Measurements from ENCODE around the gene ITFG1. TPM values are rescaled to one million over a fixed set of nuclear protein-coding genes. Genes with fewer than 3 reads are reported as not detected.

ITFG1 gene
- total RNA-seq, 4 donors from 2014 or later = 36.3 to 67.6 (median 56.1) TPM

GRCh38 chr16:47323241-47323640, 137.6 kb downstream of the ITFG1 start:
- no peak overlapping the region for H3K27ac ChIP-seq
- no peak for DNase-seq
- H3K27me3 ChIP-seq = no peaks in the 10 kb centered on the region
- no peaks in the 10 kb centered on the region for H3K9me3 ChIP-seq
- H3K4me3 ChIP-seq = no peak overlapping the region
- TF ChIP-seq CTCF (IDR thresholded peaks at IDR 0.05) = no peak
- no peak for TF ChIP-seq POLR2A (IDR thresholded peaks at IDR 0.05)
- no peaks in the 10 kb centered on the region for H3K36me3 ChIP-seq
- H3K4me1 ChIP-seq = no peaks in the 10 kb centered on the region

GRCh38 chr16:47320546-47321310, 140.1 kb downstream of the ITFG1 start:
- H3K4me1 ChIP-seq = no peaks in the 10 kb centered on the region

GRCh38 chr16:47317465-47318240, 143.2 kb downstream of the ITFG1 start:
- no peak overlapping the region for H3K4me3 ChIP-seq
- no peak for DNase-seq
- no peaks in the 10 kb centered on the region for H3K9me3 ChIP-seq
- H3K27ac ChIP-seq = no peak overlapping the region
- no peaks in the 10 kb centered on the region for H3K27me3 ChIP-seq
- no peaks in the 10 kb centered on the region for H3K36me3 ChIP-seq
- no peaks in the 10 kb centered on the region for H3K4me1 ChIP-seq
- TF ChIP-seq CTCF (IDR thresholded peaks at IDR 0.05) (no peak), POLR2A (IDR thresholded peaks at IDR 0.05) (no peak)

More at GRCh38 chr16:47320546-47321310, 140.1 kb downstream of the ITFG1 start:
- Histone ChIP-seq H3K36me3 (no peaks in the 10 kb centered on the region), H3K9me3 (no peaks in the 10 kb centered on the region), H3K27ac (no peak overlapping the region), H3K4me3 (no peak overlapping the region), H3K27me3 (no peaks in the 10 kb centered on the region)
- no peak for DNase-seq
- TF ChIP-seq CTCF (IDR thresholded peaks at IDR 0.05) (no peak), POLR2A (IDR thresholded peaks at IDR 0.05) (no peak)

GRCh38 chr16:47316442-47317015, 144.3 kb downstream of the ITFG1 start:
- no peaks in the 10 kb centered on the region for H3K27me3 ChIP-seq

More at GRCh38 chr16:47316442-47317015, 144.3 kb downstream of the ITFG1 start:
- no peak for DNase-seq
- TF ChIP-seq POLR2A (IDR thresholded peaks at IDR 0.05) = no peak
- no peak for TF ChIP-seq CTCF (IDR thresholded peaks at IDR 0.05)
- H3K36me3 ChIP-seq = no peaks in the 10 kb centered on the region
- no peaks in the 10 kb centered on the region for H3K4me1 ChIP-seq
- H3K9me3 ChIP-seq = no peaks in the 10 kb centered on the region
- no peak overlapping the region for H3K27ac ChIP-seq
- H3K4me3 ChIP-seq = no peak overlapping the region
